Esophagus muscularis mucosa (tissue), 3 donors: ENCODE measurements around the gene DUSP16.

Source experiments
- POLR2A ChIP-seq: fragments of 450-650 bp; IDR thresholded peaks from one replicate; pipeline ENCODE4 v1.6.1; 2017; ENCODE audit warnings: antibody characterized with exemption, moderate library complexity, mild to moderate bottlenecking, low read depth
- POLR2AphosphoS5 ChIP-seq, 2 donors: sonication (generic); formaldehyde crosslinking; IDR thresholded peaks; one replicate each; pipeline ENCODE4 v1.6.1; 2017; ENCODE audit warnings: antibody characterized with exemption in 2 of 2
- TF ChIP-seq, protein P1 (sequence below), 3 experiments: fragments of 200-600 bp in 2 of 3; fragments of 450-650 bp in 1 of 3; sonication (generic) in 2 of 3; IDR thresholded peaks; one replicate each; pipeline ENCODE4 v1.5.1; 2017 to 2019; ENCODE audit warnings: antibody characterized with exemption in 3 of 3, mild to moderate bottlenecking in 2 of 3, moderate library complexity in 1 of 3

DNA sequence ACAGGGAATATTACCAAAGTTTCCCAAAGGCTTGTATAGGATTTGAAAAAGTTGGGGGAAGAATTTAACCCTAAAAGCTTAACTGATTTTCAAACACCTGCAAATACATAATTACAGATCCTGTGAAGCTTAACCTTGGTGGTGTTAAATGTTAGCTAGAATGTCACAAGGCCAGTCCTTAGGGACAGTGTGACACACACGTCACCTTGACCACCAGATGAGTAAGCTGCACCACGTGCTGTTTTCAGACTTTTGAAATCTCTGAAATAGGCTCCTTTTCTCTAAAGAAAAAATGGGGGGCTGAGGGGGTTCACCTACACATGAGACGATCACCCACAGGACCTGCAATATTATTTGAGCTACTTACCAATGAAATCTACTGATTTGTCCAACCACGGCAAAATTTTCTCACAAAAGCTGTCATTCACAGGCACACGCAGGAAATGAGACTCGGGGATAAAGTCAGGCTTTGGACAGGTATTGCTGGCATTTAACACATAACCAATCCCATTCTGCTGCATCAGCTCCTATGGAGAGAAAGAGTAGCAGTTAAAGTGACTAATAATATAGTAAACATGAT lies 75.9 kb downstream of the DUSP16 start:
- TF ChIP-seq, protein P1, sequence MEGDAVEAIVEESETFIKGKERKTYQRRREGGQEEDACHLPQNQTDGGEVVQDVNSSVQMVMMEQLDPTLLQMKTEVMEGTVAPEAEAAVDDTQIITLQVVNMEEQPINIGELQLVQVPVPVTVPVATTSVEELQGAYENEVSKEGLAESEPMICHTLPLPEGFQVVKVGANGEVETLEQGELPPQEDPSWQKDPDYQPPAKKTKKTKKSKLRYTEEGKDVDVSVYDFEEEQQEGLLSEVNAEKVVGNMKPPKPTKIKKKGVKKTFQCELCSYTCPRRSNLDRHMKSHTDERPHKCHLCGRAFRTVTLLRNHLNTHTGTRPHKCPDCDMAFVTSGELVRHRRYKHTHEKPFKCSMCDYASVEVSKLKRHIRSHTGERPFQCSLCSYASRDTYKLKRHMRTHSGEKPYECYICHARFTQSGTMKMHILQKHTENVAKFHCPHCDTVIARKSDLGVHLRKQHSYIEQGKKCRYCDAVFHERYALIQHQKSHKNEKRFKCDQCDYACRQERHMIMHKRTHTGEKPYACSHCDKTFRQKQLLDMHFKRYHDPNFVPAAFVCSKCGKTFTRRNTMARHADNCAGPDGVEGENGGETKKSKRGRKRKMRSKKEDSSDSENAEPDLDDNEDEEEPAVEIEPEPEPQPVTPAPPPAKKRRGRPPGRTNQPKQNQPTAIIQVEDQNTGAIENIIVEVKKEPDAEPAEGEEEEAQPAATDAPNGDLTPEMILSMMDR (IDR thresholded peaks at IDR 0.05), result no peak
- TF ChIP-seq POLR2A (no peak), POLR2AphosphoS5 (IDR thresholded peaks at IDR 0.05) (no peak)
